ENCODE results near the gene LDLRAD2. TPM values are rescaled to one million over a fixed set of nuclear protein-coding genes. Genes with fewer than 3 reads are reported as not detected.

Gene LDLRAD2
- total and polyA plus RNA-seq, 2 of the 8 experiments (the other 6 are each of a cell fraction or from before 2014, with no cell fraction given): 0.48 to 0.74 TPM

- no peak overlapping the region for H4K8ac ChIP-seq (ENCODE audit: extremely low read depth, insufficient read depth, low read length)
- H2BK15ac ChIP-seq (ENCODE audit: low read length): no peak overlapping the region
- no peak overlapping the region for H2AK5ac ChIP-seq (ENCODE audit: low read depth, low read length)
- H4K5ac ChIP-seq (ENCODE audit: insufficient read length, low read depth, low read length): no peak overlapping the region
- ChIA-PET POLR2A (ENCODE audit: partially characterized antibody) (no interaction called here), CTCF (ENCODE audit: partially characterized antibody) (interaction anchor here (0.9 to 1.4 kb wide), 2 partner anchors 17 to 26 kb away, joined by 3 to 4 read pairs; no protein-coding TSS in a partner anchor)
- DNase-seq (ENCODE audit: low read depth in 1 of 2, low spot score in 2 of 2) (no peak), FAIRE-seq (no peak)
- 91% methylated on average over 13 of the region's 13 CpGs; no CpG with 5 or more reads in 1 of the 2 experiments for WGBS, 2 experiments (ENCODE audit: extremely low coverage in 1 of 2, insufficient coverage in 1 of 2, insufficient read length in 1 of 2, insufficient replicate concordance in 2 of 2, low coverage in 1 of 2, low lambda C conversion rate in 2 of 2, missing lambda C conversion rate in 1 of 2)
- H4K91ac ChIP-seq (replicated peaks; ENCODE audit: insufficient read length, low read length): no peak overlapping the region
- H2BK120ac ChIP-seq (replicated peaks; ENCODE audit: low read depth, low read length): no peak overlapping the region
- no peak overlapping the region for H3K56ac ChIP-seq (replicated peaks; ENCODE audit: insufficient read length, low read depth, low read length)
- H3K79me2 ChIP-seq (ENCODE audit: control insufficient read depth in 1 of 2, insufficient read depth in 2 of 2, low read length in 2 of 2): no peaks in the 10 kb centered on the region
- H3K4me1 ChIP-seq (replicated peaks in 1 of 4; ENCODE audit: control insufficient read depth in 3 of 4, insufficient read depth in 4 of 4, low read length in 3 of 4): no peaks in the 10 kb centered on the region
- H4K20me1 ChIP-seq (replicated peaks in 1 of 2; ENCODE audit: control insufficient read depth in 1 of 2, insufficient read depth in 2 of 2, low read length in 2 of 2): peaks cover 0 to 6% of the 10 kb centered on the region in 2 experiments
- no peak overlapping the region for H2BK5ac ChIP-seq (ENCODE audit: low read depth, low read length)
- no peak for TF ChIP-seq JUN (IDR thresholded peaks at IDR 0.05; ENCODE audit: low read depth, low read length)
- TF ChIP-seq, protein P1, sequence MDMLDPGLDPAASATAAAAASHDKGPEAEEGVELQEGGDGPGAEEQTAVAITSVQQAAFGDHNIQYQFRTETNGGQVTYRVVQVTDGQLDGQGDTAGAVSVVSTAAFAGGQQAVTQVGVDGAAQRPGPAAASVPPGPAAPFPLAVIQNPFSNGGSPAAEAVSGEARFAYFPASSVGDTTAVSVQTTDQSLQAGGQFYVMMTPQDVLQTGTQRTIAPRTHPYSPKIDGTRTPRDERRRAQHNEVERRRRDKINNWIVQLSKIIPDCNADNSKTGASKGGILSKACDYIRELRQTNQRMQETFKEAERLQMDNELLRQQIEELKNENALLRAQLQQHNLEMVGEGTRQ (IDR thresholded peaks at IDR 0.05; ENCODE audit: low read length): no peak
- no peak for TF ChIP-seq RXRA (IDR thresholded peaks at IDR 0.05; ENCODE audit: insufficient read depth, low read depth, low read length)
- H2BK12ac ChIP-seq (ENCODE audit: low read depth, low read length): no peak overlapping the region
- H3K9me3 ChIP-seq (ENCODE audit: insufficient read depth in 2 of 2, low read depth in 1 of 2, low read length in 1 of 2): no peaks in the 10 kb centered on the region
- no peak overlapping the region for H3K23ac ChIP-seq (ENCODE audit: insufficient read length)
- no peak overlapping the region for H3K18ac ChIP-seq (ENCODE audit: extremely low read depth, low read length)
- H3K23me2 ChIP-seq (ENCODE audit: low read depth, low read length): no peaks in the 10 kb centered on the region; the same call in 1 of the 2 replicates
- peaks cover 14 to 49% (median 44%) of the 10 kb centered on the region in 4 experiments; a peak in 7 of 8 replicates for H3K36me3 ChIP-seq (ENCODE audit: control insufficient read depth in 2 of 4, insufficient read depth in 4 of 4, low read length in 3 of 4)
- no peaks in the 10 kb centered on the region for H3K79me1 ChIP-seq (ENCODE audit: low read depth, low read length)
- H2AFZ ChIP-seq (ENCODE audit: low read length): no peak overlapping the region
- H3K27ac ChIP-seq (ENCODE audit: low read depth, low read length): no peak overlapping the region
- no peak overlapping the region for H3K4ac ChIP-seq (replicated peaks; ENCODE audit: insufficient read length, low read depth, low read length)
- H3K4me2 ChIP-seq (ENCODE audit: insufficient read depth in 1 of 2, low read depth in 2 of 2, low read length in 2 of 2): no peak overlapping the region
- H3K27me3 ChIP-seq (replicated peaks in 1 of 4; ENCODE audit: control insufficient read depth in 3 of 4, extremely low read depth in 1 of 4, insufficient read depth in 3 of 4, low read length in 3 of 4): no peaks in the 10 kb centered on the region
- H3K4me3 ChIP-seq (ENCODE audit: extremely low read depth in 1 of 4, insufficient read depth in 2 of 4, low read depth in 3 of 4, low read length in 4 of 4): no peak overlapping the region
- no peak overlapping the region for H3K9ac ChIP-seq (replicated peaks in 1 of 4; ENCODE audit: extremely low read depth in 1 of 4, low read depth in 3 of 4, low read length in 3 of 4)
- H2BK20ac ChIP-seq (ENCODE audit: low read length): no peak overlapping the region
- H3K14ac ChIP-seq (ENCODE audit: insufficient read length): no peak overlapping the region
Measured at GRCh38 chr1:21840981-21841380, 28.9 kb downstream of the LDLRAD2 start.

Measured in H1 (cell line).